ENCODE data around the gene MINDY4.

The MINDY4 gene

GRCh38 chr7:30906014-30906413 is 134.8 kb downstream of the MINDY4 start:
- FAIRE-seq: no peak

- FAIRE-seq: no peak
Observed at GRCh38 chr7:30906515-30907240, 135.5 kb downstream of the MINDY4 start.

- FAIRE-seq: no peak
Observed at GRCh38 chr7:30907527-30908267, 136.5 kb downstream of the MINDY4 start.

GRCh38 chr7:30908681-30909080 is 137.5 kb downstream of the MINDY4 start:
- no peak for FAIRE-seq

- FAIRE-seq: no peak
Observed at GRCh38 chr7:30909431-30909830, 138.2 kb downstream of the MINDY4 start.

- FAIRE-seq: no peak
Observed at GRCh38 chr7:30910411-30911073, 139.3 kb downstream of the MINDY4 start.

- FAIRE-seq: no peak
Observed at GRCh38 chr7:30911133-30911532, 139.9 kb downstream of the MINDY4 start.

- no peak for FAIRE-seq
Observed at GRCh38 chr7:30911561-30911969, 140.3 kb downstream of the MINDY4 start, which contains the start of gene AQP1. AQP1 (plus strand) TSS chr7:30911853; CDS start chr7:30911910, 57 bp downstream.

- FAIRE-seq: no peak
Observed at GRCh38 chr7:30912021-30912730, 141.0 kb downstream of the MINDY4 start.

GRCh38 chr7:30912731-30912985 is 141.4 kb downstream of the MINDY4 start:
- no peak for FAIRE-seq

- FAIRE-seq: no peak
Observed at GRCh38 chr7:30912986-30913811, 142.0 kb downstream of the MINDY4 start.

GRCh38 chr7:30913821-30914515 is 142.8 kb downstream of the MINDY4 start:
- FAIRE-seq: no peak

- FAIRE-seq: no peak
Observed at GRCh38 chr7:30914596-30914995, 143.4 kb downstream of the MINDY4 start.

- FAIRE-seq: no peak
Observed at GRCh38 chr7:30915005-30915601, 143.9 kb downstream of the MINDY4 start.

- no peak for FAIRE-seq
Observed at GRCh38 chr7:30915751-30916150, 144.5 kb downstream of the MINDY4 start.

GRCh38 chr7:30916255-30916654 is 145.0 kb downstream of the MINDY4 start:
- no peak for FAIRE-seq

GRCh38 chr7:30916767-30917166 is 145.6 kb downstream of the MINDY4 start:
- no peak for FAIRE-seq

- FAIRE-seq: no peak
Observed at GRCh38 chr7:30917216-30917893, 146.1 kb downstream of the MINDY4 start.

- no peak for FAIRE-seq
Observed at GRCh38 chr7:30918676-30919075, 147.5 kb downstream of the MINDY4 start.

- no peak for FAIRE-seq
Observed at GRCh38 chr7:30920021-30920583, 148.9 kb downstream of the MINDY4 start.

Data from endometrium (tissue), 2 donors.